Activated CD8-positive, alpha-beta memory T cell treated with anti-CD3 and anti-CD28 coated beads for 36 hours (primary cell): ENCODE results near the gene NGEF. TPM values are rescaled to one million over a fixed set of nuclear protein-coding genes. Genes with fewer than 3 reads are reported as not detected.
"Not testable (repeated sequence)": the region's sequence is repeated elsewhere in the genome, so short reads cannot be mapped to it uniquely, and the experiment has no call there.

ENCODE experiments used
- CTCF ChIA-PET: fragments of 350-600 bp; sonication (Branson Sonifier 250); formaldehyde crosslinking; loops from one replicate; lab custom pipeline; 2021; ENCODE audit warnings: antibody characterized with exemption; lab: Charles Lee
- POLR2A ChIA-PET: fragments of 350-600 bp; sonication (Branson Sonifier 250); formaldehyde crosslinking; loops from one replicate; lab custom pipeline; 2021; ENCODE audit warnings: antibody characterized with exemption; lab: Charles Lee
- total RNA-seq, 2 experiments: library from RNA; stranded (reverse); gene quantifications; one replicate each; pipeline ENCODE4 v1.2.3, GENCODE V29; 2021

Gene NGEF
- under 1 TPM; 0.10 to 0.13 TPM for total RNA-seq

- CTCF ChIA-PET = no interaction called here
- POLR2A ChIA-PET = no interaction called here
Observed at GRCh38 chr2:233013027-233013461, at the start of gene NGEF. NGEF (minus strand) TSS chr2:233013256; CDS start chr2:232974890, 38,366 bp downstream.

DNA sequence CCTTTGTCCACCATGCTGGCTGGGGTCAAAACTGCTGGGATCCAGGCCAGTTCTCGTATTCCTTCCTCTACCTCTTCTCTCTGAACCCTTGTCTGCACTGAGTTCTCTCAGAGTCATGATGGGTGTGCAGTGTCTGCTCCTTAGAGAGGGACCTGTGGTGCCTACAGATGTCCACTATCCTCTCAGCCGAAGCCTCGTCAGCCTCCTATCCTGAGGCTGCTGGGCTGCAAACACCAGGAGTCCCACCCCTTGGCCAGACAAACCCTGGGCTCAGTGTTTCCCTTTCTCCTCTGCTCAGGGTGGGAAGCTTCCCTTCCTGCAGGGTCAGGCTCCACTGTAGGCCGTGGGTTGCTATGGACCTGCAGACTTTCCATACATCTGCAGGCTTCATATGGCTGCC lies 49.4 kb upstream of the NGEF start:
- ChIA-PET CTCF (interaction anchor here (1.4 to 3.9 kb wide), 2 partner anchors 20 to 189 kb away, joined by 3 to 40 read pairs; partner anchors contain the start of gene ATG16L1), POLR2A (interaction anchor here (3.8 kb wide), 1 partner anchor 20 kb away, joined by 57 read pairs; no protein-coding TSS in a partner anchor)

- POLR2A ChIA-PET = interaction anchor here (0.6 to 3.8 kb wide), 8 partner anchors 12 to 228 kb away, joined by 3 to 57 read pairs (median 8); no protein-coding TSS in a partner anchor
- CTCF ChIA-PET = interaction anchor here (0.9 to 3.9 kb wide), 7 partner anchors 9 to 189 kb away, joined by 3 to 40 read pairs (median 8); partner anchors contain the start of gene ATG16L1
Observed at GRCh38 chr2:233061591-233062450, 48.8 kb upstream of the NGEF start.

DNA sequence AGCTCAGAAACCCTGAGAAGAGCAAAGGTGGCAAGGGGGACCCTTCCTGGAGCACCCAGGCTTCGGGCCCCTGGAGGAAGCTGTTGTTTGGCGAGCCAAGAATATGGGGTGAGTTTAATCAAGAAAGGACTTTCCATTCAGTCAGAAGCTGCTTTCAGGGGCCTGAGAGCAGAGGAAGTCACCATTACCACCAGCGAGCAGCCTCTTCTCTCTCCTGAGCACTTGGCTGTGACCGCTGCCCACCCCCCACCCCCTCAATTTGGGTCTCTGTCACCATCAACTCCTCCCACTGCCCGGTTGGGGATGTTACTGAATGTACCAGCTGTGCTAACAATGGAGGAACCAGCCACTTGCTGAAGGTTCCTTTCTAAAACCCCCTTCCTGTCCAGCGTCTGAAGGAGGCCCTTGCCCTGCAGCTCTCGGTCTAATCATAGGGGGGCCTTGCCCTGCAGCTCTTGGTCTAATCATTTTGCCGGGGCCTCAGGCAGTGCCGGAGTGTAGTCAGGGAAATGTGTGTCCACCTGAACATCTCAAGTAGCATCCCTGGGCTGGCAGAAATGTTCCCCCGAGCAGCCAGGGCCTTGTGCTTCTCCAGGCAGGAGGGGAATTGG lies 48.0 kb upstream of the NGEF start:
- ChIA-PET POLR2A (interaction anchor here (0.6 to 3.8 kb wide), 14 partner anchors 13 to 510 kb away, joined by 3 to 57 read pairs (median 5); partner anchors contain the start of genes ATG16L1 and EIF4E2), CTCF (interaction anchor here (0.9 to 3.9 kb wide), 12 partner anchors 10 to 456 kb away, joined by 3 to 40 read pairs (median 4); partner anchors contain the start of gene ATG16L1)

GRCh38 chr2:233060501-233060979 lies 47.5 kb upstream of the NGEF start:
- POLR2A ChIA-PET = interaction anchor here (0.6 to 3.8 kb wide), 11 partner anchors 15 to 510 kb away, joined by 3 to 57 read pairs (median 5); partner anchors contain the start of genes ATG16L1 and EIF4E2
- CTCF ChIA-PET = interaction anchor here (0.9 to 3.9 kb wide), 12 partner anchors 9 to 455 kb away, joined by 3 to 40 read pairs (median 5); partner anchors contain the start of gene ATG16L1

GRCh38 chr2:233059797-233060500 lies 46.9 kb upstream of the NGEF start, which contains the start of gene INPP5D:
INPP5D (plus strand) TSS chr2:233060342; CDS start chr2:233060479, 137 bp downstream.
- CTCF ChIA-PET = interaction anchor here (0.6 to 3.9 kb wide), 12 partner anchors 9 to 454 kb away, joined by 3 to 40 read pairs (median 5); partner anchors contain the start of gene ATG16L1
- POLR2A ChIA-PET = interaction anchor here (0.6 to 3.8 kb wide), 9 partner anchors 15 to 509 kb away, joined by 3 to 57 read pairs (median 4); partner anchors contain the start of genes ATG16L1 and EIF4E2

DNA sequence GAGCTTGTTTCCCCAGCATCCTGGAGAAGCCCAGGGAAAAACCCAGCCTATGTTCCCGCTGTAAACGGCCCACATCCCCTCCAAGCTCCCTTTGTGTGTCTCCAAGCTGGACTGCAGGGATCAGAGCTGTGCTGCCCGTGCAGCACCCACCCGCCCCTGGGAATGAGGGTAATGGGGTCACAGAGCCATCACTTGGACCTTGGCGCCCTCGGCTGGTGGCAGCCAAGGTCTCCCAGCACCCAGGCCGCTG lies 46.4 kb upstream of the NGEF start:
- ChIA-PET CTCF (interaction anchor here (1.1 to 3.9 kb wide), 5 partner anchors 11 to 207 kb away, joined by 3 to 40 read pairs (median 4); no protein-coding TSS in a partner anchor), POLR2A (interaction anchor here (0.6 to 3.8 kb wide), 7 partner anchors 16 to 509 kb away, joined by 3 to 57 read pairs (median 6); partner anchors contain the start of genes ATG16L1 and EIF4E2)

DNA sequence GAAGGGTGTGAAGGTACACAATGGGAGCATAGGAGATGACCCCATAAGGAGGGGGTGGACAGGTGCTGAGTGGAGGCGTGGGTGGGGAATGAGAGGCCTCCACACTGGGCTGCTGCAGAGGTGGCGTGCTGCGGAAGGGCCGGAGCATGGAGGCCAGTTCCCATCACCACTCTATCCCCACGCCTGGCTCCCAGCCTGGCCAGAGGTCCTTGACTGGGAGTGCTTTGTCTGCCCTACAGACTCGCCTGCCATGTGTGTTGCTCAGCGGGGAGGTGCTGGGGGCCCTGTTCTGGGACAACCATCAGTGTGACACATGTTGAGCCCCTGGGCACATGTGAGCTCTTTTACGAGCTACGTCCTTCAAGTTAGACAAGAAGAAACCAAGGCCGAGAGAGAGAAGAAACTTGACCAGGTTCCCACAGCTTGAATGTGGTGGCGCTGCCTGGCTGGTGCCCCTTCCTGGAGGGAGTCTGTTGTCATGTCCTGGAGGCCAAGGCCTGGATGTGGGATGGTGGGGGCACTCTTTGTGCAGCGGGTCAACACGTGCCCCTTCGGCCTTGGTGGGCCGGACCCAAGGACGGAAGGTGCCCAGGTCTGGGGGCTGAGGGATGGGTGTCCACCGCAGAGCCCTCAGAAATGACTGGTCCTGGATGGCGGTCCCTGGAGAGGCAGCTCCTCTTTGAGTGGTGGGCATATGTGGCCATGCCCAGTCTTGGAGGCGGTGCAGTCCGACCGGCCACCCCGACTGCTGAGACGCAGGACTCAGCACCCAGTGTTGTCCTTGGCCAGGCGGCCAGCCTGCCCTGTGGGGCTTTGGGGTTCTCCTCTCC lies 45.9 kb upstream of the NGEF start:
- ChIA-PET CTCF (interaction anchor here (1.0 to 3.9 kb wide), 4 partner anchors 24 to 84 kb away, joined by 3 to 40 read pairs (median 4); no protein-coding TSS in a partner anchor), POLR2A (interaction anchor here (0.6 to 3.8 kb wide), 4 partner anchors 16 to 304 kb away, joined by 3 to 57 read pairs (median 8); partner anchors contain the start of gene ATG16L1)

GRCh38 chr2:233056961-233057605 lies 44.0 kb upstream of the NGEF start:
- CTCF ChIA-PET = interaction anchor here (0.6 to 1.0 kb wide), 3 partner anchors 43 to 289 kb away, joined by 3 read pairs; no protein-coding TSS in a partner anchor
- POLR2A ChIA-PET = no interaction called here

- POLR2A ChIA-PET = no interaction called here
Observed at GRCh38 chr2:233055362-233055761, 42.3 kb upstream of the NGEF start.

GRCh38 chr2:233053928-233054784 lies 41.1 kb upstream of the NGEF start:
- POLR2A ChIA-PET = no interaction called here

More at GRCh38 chr2:233055362-233055761, 42.3 kb upstream of the NGEF start:
- CTCF ChIA-PET = interaction anchor here (1.0 to 1.4 kb wide), 3 partner anchors 9 to 102 kb away, joined by 3 to 6 read pairs (median 3); no protein-coding TSS in a partner anchor

DNA sequence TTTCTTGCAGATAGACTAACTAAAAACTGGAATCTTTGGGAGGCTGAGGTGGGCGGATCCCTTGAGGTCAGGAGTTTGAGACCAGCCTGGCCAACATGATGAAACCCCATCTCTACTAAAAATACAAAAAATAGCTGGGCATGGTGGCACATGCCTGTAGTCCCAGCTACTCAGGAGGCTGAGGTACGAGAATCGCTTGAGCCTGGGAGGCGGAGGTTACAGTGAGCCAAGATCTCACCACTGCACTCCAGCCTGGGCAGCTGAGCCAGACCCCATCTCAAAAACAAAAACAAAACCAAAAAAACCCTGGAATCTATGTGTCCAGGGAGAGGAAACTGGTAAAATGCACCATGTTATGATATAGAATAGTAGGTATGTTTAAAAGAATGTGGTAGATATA lies 39.5 kb upstream of the NGEF start:
- POLR2A ChIA-PET = not testable (repeated sequence)
- CTCF ChIA-PET = interaction anchor here (1.2 to 2.1 kb wide), 2 partner anchors 10 to 66 kb away, joined by 3 to 5 read pairs; no protein-coding TSS in a partner anchor

More at GRCh38 chr2:233053928-233054784, 41.1 kb upstream of the NGEF start:
- CTCF ChIA-PET = interaction anchor here (0.6 to 2.1 kb wide), 24 partner anchors 8 to 449 kb away, joined by 3 to 6 read pairs (median 4); partner anchors contain the start of gene ATG16L1

DNA sequence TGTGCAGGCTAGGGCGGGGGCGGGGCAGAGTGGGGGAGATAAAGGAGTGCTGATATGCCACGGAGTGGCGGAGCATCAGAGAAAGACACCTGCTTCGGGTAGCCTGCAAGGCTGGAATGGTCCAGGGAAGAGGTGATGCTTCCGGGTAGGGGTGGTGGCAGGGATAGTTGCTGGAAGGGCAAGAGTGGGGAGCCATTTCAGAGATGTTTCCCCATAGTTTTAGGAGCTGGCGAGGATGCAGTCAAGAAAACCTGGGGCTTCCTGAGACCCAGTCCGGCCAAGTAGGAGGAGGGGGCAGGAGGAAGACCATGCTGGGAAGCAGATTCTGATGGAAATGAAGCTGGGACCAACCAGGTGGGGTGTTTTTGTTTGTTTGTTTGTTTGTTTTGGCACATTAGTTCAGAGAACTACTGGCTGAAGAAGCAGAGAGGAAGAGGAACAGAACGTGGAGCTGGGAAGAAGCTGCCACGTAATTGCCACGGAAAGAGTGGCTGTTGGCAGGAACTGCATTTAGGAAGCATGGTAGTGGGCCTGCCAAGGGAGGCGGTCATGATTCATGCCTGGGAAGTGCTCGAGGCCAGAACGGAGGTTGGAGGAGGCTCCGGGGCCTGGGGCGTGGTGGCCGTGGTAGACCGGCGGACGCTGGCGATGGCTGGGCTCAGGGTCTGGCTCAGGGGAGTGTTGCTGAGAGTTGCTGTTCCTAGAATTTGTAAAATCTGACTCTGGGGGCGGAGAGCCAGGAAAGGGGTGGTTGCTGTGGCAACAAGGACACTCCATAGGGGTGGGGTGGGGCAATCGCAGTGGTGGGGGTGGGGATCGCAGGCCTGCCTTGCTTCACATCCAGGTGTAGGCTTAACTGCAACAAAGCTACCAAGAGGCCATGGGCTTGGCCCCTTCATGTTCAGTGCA lies 38.4 kb upstream of the NGEF start:
- ChIA-PET POLR2A (no interaction called here), CTCF (interaction anchor here (0.6 to 0.9 kb wide), 2 partner anchors 9 to 1075 kb away, joined by 3 read pairs; partner anchors contain the start of gene INPP5D)

GRCh38 chr2:233049194-233049761 lies 36.2 kb upstream of the NGEF start:
- POLR2A ChIA-PET = no interaction called here
- CTCF ChIA-PET = interaction anchor here (0.6 kb wide), 1 partner anchor 11 kb away, joined by 5 read pairs; no protein-coding TSS in a partner anchor
